Measurements from ENCODE around the gene CTNS.

CTNS gene

DNA sequence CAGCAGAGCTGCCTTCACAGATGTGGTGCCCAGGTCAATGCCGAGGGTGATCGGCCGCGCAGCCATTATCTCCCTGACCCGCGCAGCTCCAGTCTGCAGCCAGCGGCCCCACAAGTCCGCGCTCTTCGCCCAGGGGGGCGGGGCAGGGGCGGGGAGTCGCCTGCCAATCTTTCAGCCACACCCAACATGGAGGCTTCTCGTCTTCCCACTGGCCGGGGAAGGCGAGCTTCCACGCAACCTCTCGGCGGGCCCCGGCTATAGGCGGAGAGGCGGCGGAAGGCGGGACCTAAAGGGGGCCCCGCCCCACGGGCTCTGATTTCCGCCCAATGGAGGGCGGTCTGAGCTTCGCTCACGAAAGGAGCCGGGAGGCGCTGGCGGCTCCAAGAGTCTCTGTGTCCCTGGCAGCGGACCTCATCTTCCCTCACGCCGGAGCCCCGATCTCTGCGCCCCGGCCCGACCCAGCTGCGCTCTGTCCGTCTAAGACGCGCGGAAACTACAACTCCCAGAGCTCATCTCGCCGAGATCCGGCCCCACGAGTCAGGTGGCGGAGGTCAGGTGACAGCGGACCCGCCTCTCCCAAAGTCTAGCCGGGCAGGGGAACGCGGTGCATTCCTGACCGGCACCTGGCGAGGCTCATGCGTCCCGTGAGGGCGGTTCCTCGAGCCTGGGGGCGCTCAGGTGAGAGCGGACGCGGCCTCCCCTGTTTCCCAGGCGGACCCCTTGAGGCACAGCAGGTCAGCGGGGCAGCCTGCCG, at the start of gene CTNS, which contains the start of gene SHPK:
Gene CTNS, plus strand, starts transcription at position 607 of the 754 bp plus-strand sequence. CDS start 3,447 bp downstream, outside the sequence.
Gene SHPK, minus strand, starts transcription at position 97 of the 754 bp plus-strand sequence. Its CDS starts 31 bp downstream, at position 66.
- peak; percentile 98 for DNase-seq

DNA sequence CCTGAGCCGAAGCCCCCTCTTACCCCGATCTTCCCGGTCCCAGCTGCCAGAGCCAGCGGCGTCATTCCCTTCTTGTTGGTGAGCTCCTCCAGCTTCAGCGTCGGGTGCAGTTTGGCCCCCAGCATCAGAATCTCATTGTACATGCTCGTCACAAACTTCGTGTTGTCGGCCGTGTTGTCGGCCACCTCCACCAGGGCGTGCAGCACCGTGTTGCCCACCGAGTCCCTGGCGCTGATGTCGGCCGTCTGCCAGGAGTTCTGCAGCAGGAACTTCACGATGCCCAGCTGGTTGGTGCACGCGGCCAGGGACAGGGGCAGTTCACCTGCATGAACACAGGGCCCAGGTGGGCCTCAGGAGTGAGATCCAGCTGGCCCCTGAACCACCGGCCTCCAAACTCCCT, 46.8 kb upstream of the CTNS start:
- no peak for DNase-seq

GRCh38 chr17:3590231-3590630, 46.3 kb upstream of the CTNS start:
- no peak for DNase-seq

DNA sequence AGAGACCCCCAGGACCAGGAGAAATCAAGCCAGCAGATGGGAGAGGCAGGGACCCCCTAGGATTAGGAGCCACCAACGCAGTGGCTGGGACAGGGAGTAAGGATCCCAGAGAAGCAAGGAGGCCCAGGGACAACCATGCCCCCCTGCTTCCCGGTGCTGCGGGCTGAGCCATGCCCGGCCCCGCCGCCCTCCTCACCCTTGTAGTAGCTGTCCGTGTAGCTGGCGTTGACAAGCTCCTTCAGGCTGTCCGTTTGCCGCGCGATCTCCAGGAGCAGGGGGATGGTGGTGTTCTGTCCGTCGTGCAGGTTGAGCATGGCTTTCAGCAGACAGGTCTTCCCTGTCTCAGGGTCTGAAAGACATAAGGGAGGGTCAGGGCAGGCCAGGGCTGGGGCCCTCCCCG, 45.8 kb upstream of the CTNS start:
- DNase-seq: no peak

- no peak for DNase-seq
These were observed 44.2 kb upstream of the CTNS start for GRCh38 chr17:3592216-3592860.

DNA sequence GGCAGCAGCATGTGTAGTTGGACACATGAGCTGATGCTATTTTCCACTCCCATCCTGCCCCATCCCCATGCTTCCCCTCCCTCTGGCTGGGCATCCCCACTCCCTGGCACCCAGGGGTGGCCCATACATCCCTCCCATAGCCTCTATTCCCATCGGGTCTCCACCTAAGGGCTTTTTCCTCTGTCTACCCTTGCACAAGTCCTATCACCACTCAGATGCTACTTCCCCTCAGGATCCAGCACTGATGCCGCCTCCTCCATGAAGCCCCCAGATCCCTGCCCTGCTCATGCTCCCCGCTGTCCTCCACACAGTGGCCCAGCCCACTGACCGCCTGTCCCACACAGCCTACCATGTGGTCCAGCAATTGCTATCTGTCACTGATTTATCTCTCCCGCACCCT, 43.2 kb upstream of the CTNS start:
- DNase-seq: no peak

- peak; percentile 66 for DNase-seq
These were observed 42.3 kb upstream of the CTNS start for GRCh38 chr17:3594051-3594800.

- no peak for DNase-seq
These were observed 41.6 kb upstream of the CTNS start for GRCh38 chr17:3594976-3595375.

DNA sequence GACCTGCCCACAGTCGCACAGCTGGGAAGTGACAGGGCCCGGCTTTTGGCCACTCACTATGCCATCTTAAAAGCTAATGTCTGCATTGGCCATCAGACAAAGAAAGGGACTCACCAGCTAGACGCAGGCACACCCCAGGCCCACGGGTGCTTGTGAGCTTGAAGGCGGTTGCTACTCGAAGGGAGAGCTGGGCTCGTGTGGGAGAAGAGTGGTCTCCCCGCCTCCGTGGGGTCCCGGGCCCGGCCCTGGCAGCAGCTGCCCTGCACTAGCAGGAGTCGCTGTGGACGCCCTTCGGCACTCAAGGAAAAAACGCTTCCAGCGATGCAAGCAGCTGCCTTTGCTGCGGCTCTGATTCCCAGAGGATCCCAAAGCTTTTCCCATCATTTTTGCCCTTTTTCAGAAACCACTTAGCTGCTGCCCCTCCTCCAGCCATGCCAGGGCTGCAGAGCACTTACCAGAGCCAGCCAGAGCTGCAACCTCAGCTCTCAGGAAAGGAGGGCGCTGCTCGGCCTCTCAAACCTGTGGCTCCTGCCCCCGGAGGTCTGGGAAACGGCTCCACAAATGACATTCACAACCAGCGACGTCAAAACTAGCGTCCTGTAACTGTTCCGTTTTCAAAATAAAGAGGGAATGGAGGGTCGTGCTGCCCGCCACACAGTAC, 39.6 kb upstream of the CTNS start:
- DNase-seq: no peak

- DNase-seq: no peak
These were observed 38.5 kb upstream of the CTNS start for GRCh38 chr17:3598078-3598477.

DNA sequence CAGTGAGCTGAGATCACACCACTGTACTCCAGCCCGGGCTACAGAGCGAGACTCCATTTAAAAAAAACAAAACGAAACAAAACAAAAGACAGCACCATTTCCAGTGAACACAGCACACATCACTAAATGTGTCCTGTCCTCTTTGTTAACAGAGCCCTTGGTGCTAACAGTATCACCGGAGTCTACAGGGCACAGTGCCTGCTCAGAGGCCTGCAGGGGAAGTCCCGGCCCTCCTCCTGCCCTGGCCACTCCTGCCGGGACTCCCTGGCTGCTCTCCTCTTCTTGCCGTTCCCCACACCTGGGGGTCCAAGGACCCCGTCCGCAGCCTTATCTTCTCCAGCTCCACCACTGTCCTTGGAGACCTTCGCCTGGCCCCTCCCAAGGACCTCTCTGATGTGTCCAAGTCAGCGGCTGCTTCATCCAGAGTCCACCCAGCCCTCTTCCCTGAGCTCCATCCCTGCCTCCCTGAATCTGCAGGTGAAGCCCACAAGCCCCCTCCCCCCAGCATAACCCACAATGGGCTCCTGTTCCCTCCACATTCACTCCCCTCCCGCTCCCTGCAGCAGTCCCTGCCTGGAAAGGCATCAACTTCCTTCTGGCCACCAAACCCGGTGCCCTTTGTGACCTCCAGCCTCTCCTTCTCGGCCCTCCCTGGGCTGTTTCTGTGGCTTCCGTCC, 35.9 kb upstream of the CTNS start:
- no peak for DNase-seq

GRCh38 chr17:3602499-3602898, 34.1 kb upstream of the CTNS start:
- DNase-seq: no peak

- no peak for DNase-seq
These were observed 33.3 kb upstream of the CTNS start for GRCh38 chr17:3603119-3603869.

GRCh38 chr17:3603870-3604259, 32.7 kb upstream of the CTNS start:
- DNase-seq: no peak

GRCh38 chr17:3609689-3610088, 26.9 kb upstream of the CTNS start:
- no peak for DNase-seq

DNA sequence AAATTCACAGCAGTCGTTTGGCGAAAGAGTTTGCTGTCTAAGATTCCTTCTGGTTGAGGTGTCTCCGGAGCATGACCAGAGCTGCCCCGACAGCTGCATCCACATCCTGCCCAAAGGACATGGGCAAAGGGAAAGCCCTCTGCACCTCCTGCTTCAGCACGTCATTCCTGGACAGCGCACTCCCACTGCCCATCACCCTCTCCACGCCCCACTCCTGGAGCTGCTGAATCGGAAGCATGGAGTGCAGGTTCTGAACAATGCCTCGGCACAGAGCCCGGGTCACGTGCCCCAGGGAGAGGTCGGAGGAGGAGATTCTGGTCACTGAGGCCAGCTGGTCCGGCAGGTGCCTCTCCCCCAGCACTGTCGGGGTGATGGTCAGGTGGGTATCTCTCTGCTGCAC, 26.0 kb upstream of the CTNS start:
- DNase-seq: no peak

DNA sequence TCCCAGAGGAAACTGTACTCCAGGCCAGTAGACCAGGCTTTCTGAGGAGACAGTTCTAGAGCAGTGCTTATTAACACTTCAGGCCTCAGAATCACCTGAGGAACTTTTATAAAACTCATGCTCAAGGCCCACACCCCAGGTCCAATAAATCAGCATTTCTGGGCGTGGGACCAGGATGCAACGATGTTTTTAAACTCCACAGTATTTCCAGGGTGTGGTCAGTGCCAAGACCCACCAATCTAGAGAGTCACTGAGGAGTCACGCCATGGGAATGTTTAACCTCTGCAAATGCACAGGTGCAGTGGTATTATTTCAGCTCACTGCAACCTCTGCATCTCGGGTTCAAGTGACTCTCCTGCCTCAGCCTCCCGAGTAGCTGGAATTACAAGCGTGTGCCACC, 23.4 kb upstream of the CTNS start:
- DNase-seq: no peak

GRCh38 chr17:3615160-3615870, 21.2 kb upstream of the CTNS start:
- no peak for DNase-seq

DNA sequence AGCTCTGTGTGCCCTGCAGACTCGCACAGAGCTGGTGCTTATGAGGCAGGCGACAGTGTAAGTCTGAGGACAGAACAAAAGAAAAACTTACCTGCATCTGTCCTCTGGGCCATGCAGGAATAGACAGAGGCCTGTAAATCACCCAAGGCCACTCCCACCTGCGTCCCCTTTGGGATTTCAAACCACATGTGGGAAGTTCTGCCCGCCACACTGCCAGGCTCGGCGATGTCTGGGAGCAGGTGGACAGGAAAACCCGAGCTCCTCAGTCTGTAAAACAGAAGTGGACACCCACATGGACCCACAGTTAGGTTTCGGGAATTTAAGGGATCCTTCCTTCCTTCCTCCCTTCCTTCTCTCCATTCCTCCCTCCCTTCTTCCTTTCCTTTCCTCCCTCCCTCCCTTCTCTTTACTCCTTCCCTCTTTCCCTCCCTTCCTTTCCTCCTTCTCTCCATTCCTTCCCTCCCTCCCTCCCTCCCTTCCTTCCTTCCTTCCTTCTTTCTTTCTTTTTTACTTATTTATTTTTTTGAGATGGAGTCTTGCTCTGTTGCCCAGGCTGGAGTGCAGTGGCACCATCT, 15.3 kb upstream of the CTNS start:
- no peak for DNase-seq

GRCh38 chr17:3622977-3623594, 13.5 kb upstream of the CTNS start:
- DNase-seq: no peak
